Activated naive CD4-positive, alpha-beta T cell treated with Interleukin-2 at 50 U/mL for 16 hours (primary cell): ENCODE results near the gene SNX30.

Experiments
- DNase-seq: peaks from one replicate; pipeline ENCODE4 v3.0.0-alpha.2; 2020

The SNX30 gene

GRCh38 chr9:112784020-112784785, 33.6 kb downstream of the SNX30 start:
- DNase-seq: no peak

- DNase-seq: no peak
Measured at GRCh38 chr9:112785986-112786385, 35.4 kb downstream of the SNX30 start.

GRCh38 chr9:112786829-112787520, 36.4 kb downstream of the SNX30 start:
- DNase-seq: no peak

GRCh38 chr9:112787978-112788377, 37.4 kb downstream of the SNX30 start:
- no peak for DNase-seq

GRCh38 chr9:112789473-112789872, 38.9 kb downstream of the SNX30 start:
- no peak for DNase-seq

- DNase-seq: no peak
Measured at GRCh38 chr9:112789891-112790774, 39.6 kb downstream of the SNX30 start.

GRCh38 chr9:112792670-112793069, 42.1 kb downstream of the SNX30 start:
- DNase-seq: no peak

GRCh38 chr9:112793213-112793810, 42.8 kb downstream of the SNX30 start:
- peak; percentile 83 for DNase-seq

- no peak for DNase-seq
Measured at GRCh38 chr9:112794731-112795130, 44.2 kb downstream of the SNX30 start.

GRCh38 chr9:112795921-112796320, 45.4 kb downstream of the SNX30 start:
- DNase-seq: no peak

- no peak for DNase-seq
Measured at GRCh38 chr9:112796485-112796884, 45.9 kb downstream of the SNX30 start.

- no peak for DNase-seq
Measured at GRCh38 chr9:112809351-112809848, 58.8 kb downstream of the SNX30 start.

- no peak for DNase-seq
Measured at GRCh38 chr9:112809906-112810305, 59.3 kb downstream of the SNX30 start.

GRCh38 chr9:112810696-112811490, 60.3 kb downstream of the SNX30 start:
- DNase-seq: no peak

- DNase-seq: no peak
Measured at GRCh38 chr9:112811518-112811917, 61.0 kb downstream of the SNX30 start.

GRCh38 chr9:112815868-112816267, 65.3 kb downstream of the SNX30 start:
- DNase-seq: no peak

GRCh38 chr9:112817860-112818203, 67.3 kb downstream of the SNX30 start:
- no peak for DNase-seq

GRCh38 chr9:112819635-112820496, 69.3 kb downstream of the SNX30 start:
- no peak for DNase-seq

- no peak for DNase-seq
Measured at GRCh38 chr9:112820881-112821280, 70.3 kb downstream of the SNX30 start.

- no peak for DNase-seq
Measured at GRCh38 chr9:112822618-112823017, 72.1 kb downstream of the SNX30 start.

GRCh38 chr9:112823257-112823656, 72.7 kb downstream of the SNX30 start:
- DNase-seq: no peak
